AG04449 (cell line): ENCODE data around the gene KLF13.

ENCODE experiments used
- CTCF ChIA-PET: fragments of 350-600 bp; formaldehyde crosslinking; extraction: SDS; loops from one replicate; lab custom pipeline; 2021; ENCODE audit warnings: antibody characterized with exemption; lab: Yijun Ruan, JAX
- POLR2A ChIA-PET: fragments of 400-600, 350-600 bp; formaldehyde crosslinking; extraction: SDS; loops from one replicate; lab custom pipeline; 2020; ENCODE audit warnings: antibody characterized with exemption, inconsistent platforms; lab: Yijun Ruan, JAX
- DNase-seq: peaks from one replicate; pipeline ENCODE4 v3.0.0-alpha.2; 2010; ENCODE audit warnings: low read depth, low spot score
- H3K4me3 ChIP-seq: 2 replicates; pipeline ENCODE4 v1.5.1; 2011; ENCODE audit warnings: low read depth, mild to moderate bottlenecking, control low read depth, low read length
- CTCF ChIP-seq: IDR thresholded peaks from one replicate; pipeline ENCODE4 v1.5.1; 2011; ENCODE audit warnings: mild to moderate bottlenecking, moderate library complexity, low read length, control low read depth, inconsistent platforms; ENCODE audit not compliant: insufficient read depth; ENCODE audit errors: missing control alignments

KLF13 gene

DNA sequence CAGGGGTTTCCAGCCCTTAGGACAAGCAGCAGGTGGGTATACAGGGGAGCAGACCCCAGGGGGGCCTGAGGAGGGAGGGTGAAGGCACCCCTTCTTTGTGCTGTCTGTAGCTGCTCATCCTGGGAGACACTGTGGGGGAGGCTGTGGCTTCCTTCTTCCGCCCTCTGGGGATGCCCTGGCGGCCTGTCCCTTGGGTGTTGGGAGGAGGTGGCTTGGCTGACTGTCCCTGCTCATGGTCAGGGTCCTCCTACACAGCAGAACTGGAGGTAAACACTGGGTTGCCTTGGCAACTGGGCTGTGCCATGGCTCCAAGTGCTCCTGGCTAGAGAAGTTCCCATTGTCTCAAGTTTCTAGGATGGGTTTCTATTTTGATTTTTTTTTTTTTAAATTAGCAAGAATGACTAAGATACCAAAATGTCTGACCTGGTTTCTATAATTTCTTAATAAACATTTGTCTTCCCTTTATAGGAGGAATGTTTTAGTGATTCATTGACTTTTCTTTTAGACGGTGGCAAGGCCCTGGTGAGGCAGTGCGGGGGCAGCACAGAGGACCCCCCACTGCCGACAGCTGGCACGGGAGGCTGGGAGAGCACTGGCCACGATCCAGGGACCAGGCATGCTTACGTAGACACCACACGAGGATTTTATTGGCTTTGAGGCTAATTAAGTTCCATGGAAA, 12.4 kb downstream of the KLF13 start:
- TF ChIP-seq CTCF = no peak
- ChIA-PET CTCF (interaction anchor here (1.0 to 1.2 kb wide), 2 partner anchors 10 to 15 kb away, joined by 3 read pairs; no protein-coding TSS in a partner anchor), POLR2A (interaction anchor here (1.2 kb wide), 1 partner anchor 13 kb away, joined by 3 read pairs; the partner anchor contains the start of gene KLF13)
- peak; percentile 14 for DNase-seq
- H3K4me3 ChIP-seq = no peak overlapping the region

DNA sequence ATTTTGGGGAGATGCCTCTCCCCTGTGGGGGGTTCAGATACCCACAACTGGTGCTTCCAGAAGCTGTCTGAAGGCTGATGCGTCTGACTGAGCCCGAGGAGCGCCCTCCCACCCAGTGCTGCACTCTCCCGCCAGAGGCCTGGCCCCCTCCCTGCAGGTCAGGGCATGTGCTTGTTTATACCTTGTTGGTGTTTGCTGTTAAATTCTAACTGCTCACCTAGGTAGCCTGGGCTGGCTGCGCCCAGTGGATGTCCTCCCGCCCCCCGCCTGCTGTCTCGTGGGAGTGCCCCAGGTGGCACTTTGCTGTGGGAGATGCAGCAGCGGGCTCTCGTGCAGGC, 12.9 kb downstream of the KLF13 start:
- no peak for TF ChIP-seq CTCF
- ChIA-PET CTCF (interaction anchor here (1.2 to 1.6 kb wide), 2 partner anchors 9 to 149 kb away, joined by 3 to 5 read pairs; no protein-coding TSS in a partner anchor), POLR2A (no interaction called here)
- DNase-seq = no peak
- no peak overlapping the region for H3K4me3 ChIP-seq

DNA sequence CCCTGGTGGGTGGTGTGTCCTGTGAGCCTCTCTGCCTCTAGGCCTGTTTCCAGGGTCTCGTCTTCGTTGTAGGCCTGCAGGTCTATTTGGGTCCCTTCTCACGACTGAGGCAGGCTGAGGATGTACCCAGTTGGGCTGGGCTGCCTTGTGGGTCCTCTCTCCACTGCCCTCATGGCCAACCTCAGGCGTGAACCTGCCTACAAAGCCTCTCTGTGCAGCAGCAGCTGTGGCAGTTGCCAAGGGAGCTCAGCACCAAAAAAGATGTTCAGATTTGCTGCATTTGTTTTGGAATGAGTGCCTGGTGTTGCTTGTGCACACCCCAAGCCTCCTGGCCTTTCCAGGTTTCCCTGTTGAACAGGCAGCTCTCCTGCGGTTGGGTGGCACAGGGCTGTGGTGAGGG, 13.4 kb downstream of the KLF13 start:
- ChIA-PET CTCF (interaction anchor here (1.2 to 1.6 kb wide), 2 partner anchors 9 to 149 kb away, joined by 3 to 5 read pairs; no protein-coding TSS in a partner anchor), POLR2A (no interaction called here)
- no peak for TF ChIP-seq CTCF
- DNase-seq = no peak
- no peak overlapping the region for H3K4me3 ChIP-seq

- ChIA-PET POLR2A (no interaction called here), CTCF (interaction anchor here (1.6 kb wide), 1 partner anchor 148 kb away, joined by 5 read pairs; no protein-coding TSS in a partner anchor)
- DNase-seq = no peak
- H3K4me3 ChIP-seq = no peak overlapping the region
- TF ChIP-seq CTCF = no peak
Observed at GRCh38 chr15:31340592-31340991, 14.0 kb downstream of the KLF13 start.

DNA sequence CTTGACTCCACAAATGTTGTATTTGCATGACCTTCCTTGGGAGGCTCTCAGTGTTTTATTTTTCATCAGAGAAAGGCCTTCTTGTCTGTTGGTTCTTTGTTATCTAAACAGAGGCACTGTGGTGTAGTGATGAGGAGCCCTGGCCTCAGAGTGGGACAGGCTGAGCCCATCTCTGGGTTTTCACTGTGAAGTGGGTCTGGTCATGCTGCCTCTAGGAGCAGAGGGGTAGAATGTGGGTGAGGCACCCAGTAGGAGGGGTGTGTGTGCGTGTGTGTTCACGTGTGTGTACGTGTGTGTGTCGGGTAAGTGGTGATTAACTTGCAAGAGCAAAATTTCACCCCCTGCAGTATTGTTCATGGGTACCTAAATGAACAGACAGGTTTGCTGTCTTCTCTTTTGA, 14.4 kb downstream of the KLF13 start:
- no peak overlapping the region for H3K4me3 ChIP-seq
- POLR2A ChIA-PET = no interaction called here
- TF ChIP-seq CTCF = no peak
- DNase-seq = no peak
- CTCF ChIA-PET = interaction anchor here (1.6 kb wide), 1 partner anchor 148 kb away, joined by 5 read pairs; no protein-coding TSS in a partner anchor

DNA sequence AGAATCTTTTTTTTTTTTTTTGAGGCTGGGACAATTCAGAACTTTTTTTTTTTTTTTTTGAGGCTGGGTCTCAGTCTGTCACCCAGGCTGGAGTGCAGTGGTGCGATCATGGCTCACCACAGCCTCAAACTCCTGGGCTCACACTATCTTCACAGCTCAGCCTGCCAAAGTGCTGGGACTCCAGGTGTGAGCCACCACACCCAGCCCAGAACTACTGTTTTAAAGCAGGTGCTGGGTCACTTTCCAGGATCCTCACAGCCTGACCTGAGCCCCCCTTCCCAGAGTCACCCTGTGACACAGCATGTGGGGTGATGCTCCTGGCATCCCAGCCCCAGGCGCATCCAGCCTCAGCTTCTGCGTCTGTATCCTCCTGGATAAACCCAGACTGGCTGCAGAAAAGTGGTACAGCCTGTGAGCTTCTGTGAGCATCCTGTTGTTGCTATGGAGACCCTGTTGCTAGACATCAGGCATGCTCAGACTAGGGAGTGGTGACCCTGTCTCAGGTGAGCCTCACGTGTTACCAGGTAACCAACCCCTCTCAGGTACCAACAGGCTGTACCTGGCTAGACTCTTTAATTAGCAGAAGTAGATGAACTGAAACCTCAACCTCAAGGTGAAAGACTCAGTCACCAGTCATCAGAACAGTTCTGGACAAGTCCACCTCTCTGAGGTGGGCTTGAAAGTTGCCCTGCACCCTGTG, 15.0 kb downstream of the KLF13 start:
- ChIA-PET CTCF (interaction anchor here (1.1 kb wide), 1 partner anchor 147 kb away, joined by 4 read pairs; no protein-coding TSS in a partner anchor), POLR2A (no interaction called here)
- DNase-seq = no peak
- no peak overlapping the region for H3K4me3 ChIP-seq
- TF ChIP-seq CTCF = no peak
